VCaP (cell line): ENCODE measurements around the gene RCC2.

Experiments
- H3K27ac ChIP-seq: fragments of 450-650 bp; 2 replicates; pipeline ENCODE4 v1.5.1; 2017
- CTCF ChIP-seq: fragments of 450-650 bp; conservative IDR thresholded peaks from 2 replicates; pipeline ENCODE4 v1.5.1; 2017; ENCODE audit warnings: mild to moderate bottlenecking, moderate library complexity

RCC2 gene

GRCh38 chr1:17436380-17437174 lies 2.9 kb downstream of the RCC2 start:
- no peak for TF ChIP-seq CTCF

DNA sequence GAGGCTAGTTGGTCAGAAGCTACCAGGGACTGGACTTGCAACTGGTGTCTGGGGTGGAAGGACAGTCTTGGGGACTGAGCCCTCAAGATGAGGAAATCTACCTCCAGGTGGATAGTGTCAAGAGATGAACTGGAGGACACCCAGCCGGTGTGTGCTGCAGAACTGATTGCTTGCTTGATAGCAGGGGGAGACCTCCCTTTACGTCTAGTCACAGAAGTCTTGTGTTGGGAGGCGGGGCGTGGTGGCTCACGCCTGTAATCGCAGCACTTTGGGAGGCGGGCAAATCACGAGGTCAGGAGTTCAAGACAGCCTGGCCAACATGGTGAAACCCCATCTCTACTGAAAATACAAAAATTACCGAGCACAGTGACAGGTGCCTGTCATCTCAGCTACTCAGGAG lies 4.9 kb downstream of the RCC2 start:
- no peak for TF ChIP-seq CTCF

More at GRCh38 chr1:17436380-17437174, 2.9 kb downstream of the RCC2 start:
- H3K27ac ChIP-seq = peak overlapping the region; percentile 91

DNA sequence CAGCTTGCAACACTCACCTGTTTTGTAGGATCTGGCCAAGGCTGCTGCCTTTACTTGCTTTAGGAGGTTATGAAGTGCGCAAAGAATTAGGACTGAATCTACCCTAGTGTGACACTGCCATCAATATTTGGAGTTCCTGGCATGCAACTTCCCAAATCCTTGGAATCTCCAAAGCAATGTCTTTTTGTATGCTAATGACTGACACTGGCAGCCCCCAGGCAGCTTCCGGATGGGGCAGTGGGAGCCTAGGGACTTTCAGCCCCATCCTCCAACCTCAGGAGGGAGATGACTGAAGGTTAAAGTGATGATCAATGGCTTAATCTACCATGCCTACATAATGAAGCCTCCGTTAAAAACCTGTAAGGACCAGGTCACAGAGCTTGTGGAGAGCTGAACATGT lies 5.5 kb downstream of the RCC2 start:
- TF ChIP-seq CTCF = no peak
- H3K27ac ChIP-seq = peak overlapping the region; percentile 21; the same call in 1 of the 2 replicates

More for the DNA sequence above, 4.9 kb downstream of the RCC2 start:
- H3K27ac ChIP-seq = no peak overlapping the region

DNA sequence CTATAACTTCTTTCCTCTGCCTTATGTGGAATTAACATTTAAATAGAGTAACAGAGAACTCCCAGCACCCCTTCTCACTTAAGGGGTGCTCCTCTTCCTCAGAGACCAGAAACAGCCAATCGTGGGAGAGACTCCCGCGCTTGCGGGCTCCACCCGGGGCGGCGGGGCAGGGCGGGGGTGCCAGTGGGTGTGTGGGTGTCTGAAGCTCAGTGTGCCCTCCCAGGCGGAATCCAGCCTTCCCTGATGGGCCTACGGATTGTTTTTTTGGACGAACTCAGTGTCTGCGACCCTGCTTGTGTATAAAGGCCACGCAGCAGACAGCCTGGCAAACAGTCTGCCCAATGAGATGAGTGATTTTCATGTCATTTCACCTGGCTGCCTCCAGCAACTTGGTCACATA lies 6.2 kb downstream of the RCC2 start:
- peak overlapping the region; percentile 21; the same call in 1 of the 2 replicates for H3K27ac ChIP-seq
- TF ChIP-seq CTCF = no peak

DNA sequence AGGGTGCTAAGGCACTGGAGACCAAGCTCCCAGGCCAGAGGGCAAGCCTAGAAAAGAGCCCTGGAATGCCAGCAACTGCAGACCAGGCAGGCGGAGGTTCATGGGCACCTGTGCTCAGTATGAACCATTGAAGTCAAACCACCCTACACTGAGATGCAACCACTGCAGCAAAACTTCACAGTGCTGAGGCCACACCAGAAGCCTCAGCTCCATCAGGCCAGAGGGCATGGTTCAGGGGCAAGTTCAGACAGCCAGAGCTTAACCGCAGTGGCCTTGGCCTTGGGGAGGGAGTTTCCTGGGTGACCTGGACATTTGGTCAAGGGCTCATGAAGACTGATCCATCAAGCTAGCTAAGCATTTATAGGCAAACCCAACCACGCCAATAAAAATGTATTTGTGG lies 7.1 kb downstream of the RCC2 start:
- no peak for TF ChIP-seq CTCF
- no peak overlapping the region for H3K27ac ChIP-seq

GRCh38 chr1:17429183-17429582 lies 10.3 kb downstream of the RCC2 start:
- no peak for TF ChIP-seq CTCF
- H3K27ac ChIP-seq = peak overlapping the region; percentile 56

DNA sequence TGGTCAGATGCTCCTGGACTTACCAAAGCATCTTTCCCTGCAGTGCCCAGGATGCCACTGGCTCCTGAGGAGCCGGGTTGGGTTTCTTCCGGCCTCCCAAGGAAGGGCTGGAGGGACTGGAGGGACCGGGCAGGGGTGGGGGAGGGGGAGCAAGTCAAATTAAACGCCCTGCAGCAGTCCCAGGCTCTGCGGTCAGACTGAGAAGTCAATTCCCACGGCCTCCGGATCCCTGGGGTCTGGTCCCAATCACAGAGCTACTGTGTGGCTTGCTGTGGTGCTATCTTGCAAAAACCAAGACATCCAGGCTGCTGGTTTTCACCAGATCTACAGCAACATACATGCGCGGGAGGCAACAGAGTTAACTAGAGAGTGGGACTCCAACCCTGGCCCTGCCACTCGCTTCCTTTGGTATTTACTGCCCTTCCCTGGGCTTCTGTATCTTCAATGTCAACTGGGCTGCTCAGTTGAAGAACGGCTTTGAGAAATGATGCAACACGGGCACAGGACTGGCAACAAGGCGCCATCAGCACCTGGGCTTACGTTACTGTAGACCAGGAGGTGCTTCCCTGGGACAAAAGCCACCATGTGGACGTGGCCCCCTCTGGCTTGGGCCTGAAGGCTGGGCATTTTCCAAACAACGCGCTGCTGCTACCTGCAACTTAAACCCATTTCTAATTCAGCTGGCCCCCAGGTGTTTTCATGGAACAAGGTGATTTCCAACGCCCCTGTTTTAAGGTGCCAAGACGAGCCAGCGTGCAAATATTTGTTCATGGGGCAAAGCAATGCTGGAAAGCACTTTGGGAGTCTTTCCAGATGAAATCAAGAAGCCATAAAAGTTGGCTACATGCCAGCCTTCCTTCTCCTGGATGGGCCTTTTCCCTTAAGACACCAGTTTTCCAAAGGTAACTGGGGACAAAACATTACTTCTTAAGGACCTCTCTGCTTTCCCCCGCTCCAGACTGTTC lies 11.5 kb downstream of the RCC2 start:
- H3K27ac ChIP-seq = peak overlapping the region; percentile 56
- TF ChIP-seq CTCF = no peak
